ENCODE measurements around the gene GAB2. TPM values are rescaled to one million over a fixed set of nuclear protein-coding genes. Genes with fewer than 3 reads are reported as not detected.

Gene GAB2
- total and polyA plus RNA-seq, 2 donors (not counting 1 experiment from before 2014, with no cell fraction given): 5.8 to 85.9 TPM

GRCh38 chr11:78344094-78344493 lies 73.5 kb downstream of the GAB2 start:
- ChIA-PET POLR2A (no interaction called here), CTCF (no interaction called here)
- H3K9me3 ChIP-seq (ENCODE audit: control extremely low read depth in 1 of 3, control insufficient read depth in 2 of 3, insufficient read depth in 1 of 3, low read length in 2 of 3): no peaks in the 10 kb centered on the region
- no peak overlapping the region for H3K9ac ChIP-seq (ENCODE audit: low read length)
- intact Hi-C loops (cut with micrococcal nuclease): no loop called here
- Mint-ChIP-seq H3K4me3 (no peak overlapping the region), H3K27me3 (no peaks in the 10 kb centered on the region), H3K27ac (no peak overlapping the region), H3K9me3 (ENCODE audit: insufficient read depth) (no peaks in the 10 kb centered on the region), H3K4me1 (peaks cover 30% of the 10 kb centered on the region)
- H3K27me3 ChIP-seq (replicated peaks in 1 of 4; ENCODE audit: control extremely low read depth in 1 of 4, control insufficient read depth in 3 of 4, insufficient read depth in 4 of 4, low read length in 3 of 4): no peaks in the 10 kb centered on the region
- TF ChIP-seq EZH2 (IDR thresholded peaks at IDR 0.05; ENCODE audit: borderline replicate concordance, insufficient read depth, low read depth, low read length, poor library complexity, severe bottlenecking) (no peak), CTCF (IDR thresholded peaks at IDR 0.05) (no peak)
- H3K79me2 ChIP-seq (ENCODE audit: control insufficient read depth, insufficient read depth, low read length): peaks cover 62% of the 10 kb centered on the region
- no peak overlapping the region for H3K27ac ChIP-seq (ENCODE audit: low read length in 2 of 2)
- no peaks in the 10 kb centered on the region for H4K20me1 ChIP-seq (ENCODE audit: control insufficient read depth, insufficient read depth, low read length, poor library complexity, severe bottlenecking)
- WGBS (ENCODE audit: insufficient coverage): no CpG with 5 or more reads among the region's 1 CpG
- H3K36me3 ChIP-seq (replicated peaks in 1 of 2; ENCODE audit: control extremely low read depth in 1 of 2, control insufficient read depth in 1 of 2, extremely low read depth in 1 of 2, insufficient read depth in 2 of 2, low read length in 1 of 2): no peaks in the 10 kb centered on the region
- H3K4me1 ChIP-seq (ENCODE audit: control insufficient read depth in 2 of 2, insufficient read depth in 2 of 2, low read length in 2 of 2): peaks cover 2 to 4% of the 10 kb centered on the region in 2 donors
- ATAC-seq (ENCODE audit: low read depth): no peak
- H3K4me3 ChIP-seq (ENCODE audit: control extremely low read depth in 1 of 5, extremely low read depth in 1 of 5, insufficient read depth in 1 of 5, low read depth in 2 of 5, low read length in 4 of 5): no peak overlapping the region
- H2AFZ ChIP-seq (ENCODE audit: insufficient read depth, low read depth, low read length, poor library complexity, severe bottlenecking): no peak overlapping the region
- no peak for DNase-seq
- no peak overlapping the region for H3K4me2 ChIP-seq (replicated peaks; ENCODE audit: low read depth, low read length, poor library complexity, severe bottlenecking)

- Histone ChIP-seq H3K79me2 (ENCODE audit: control insufficient read depth, insufficient read depth, low read length) (peaks cover 54% of the 10 kb centered on the region), H3K9ac (ENCODE audit: low read length) (no peak overlapping the region), H3K9me3 (ENCODE audit: control extremely low read depth in 1 of 3, control insufficient read depth in 2 of 3, insufficient read depth in 1 of 3, low read length in 2 of 3) (no peaks in the 10 kb centered on the region), H4K20me1 (ENCODE audit: control insufficient read depth, insufficient read depth, low read length, poor library complexity, severe bottlenecking) (no peaks in the 10 kb centered on the region), H3K4me2 (replicated peaks; ENCODE audit: low read depth, low read length, poor library complexity, severe bottlenecking) (no peak overlapping the region), H3K27me3 (replicated peaks in 1 of 4; ENCODE audit: control extremely low read depth in 1 of 4, control insufficient read depth in 3 of 4, insufficient read depth in 4 of 4, low read length in 3 of 4) (no peaks in the 10 kb centered on the region), H2AFZ (ENCODE audit: insufficient read depth, low read depth, low read length, poor library complexity, severe bottlenecking) (no peak overlapping the region), H3K4me3 (ENCODE audit: control extremely low read depth in 1 of 5, extremely low read depth in 1 of 5, insufficient read depth in 1 of 5, low read depth in 2 of 5, low read length in 4 of 5) (no peak overlapping the region), H3K27ac (ENCODE audit: low read length in 2 of 2) (no peak overlapping the region), H3K4me1 (ENCODE audit: control insufficient read depth in 2 of 2, insufficient read depth in 2 of 2, low read length in 2 of 2) (no peaks in the 10 kb centered on the region), H3K36me3 (replicated peaks in 1 of 2; ENCODE audit: control extremely low read depth in 1 of 2, control insufficient read depth in 1 of 2, extremely low read depth in 1 of 2, insufficient read depth in 2 of 2, low read length in 1 of 2) (no peaks in the 10 kb centered on the region)
- Mint-ChIP-seq H3K4me1 (peaks cover 25% of the 10 kb centered on the region), H3K9me3 (ENCODE audit: insufficient read depth) (no peaks in the 10 kb centered on the region), H3K4me3 (no peak overlapping the region), H3K27ac (no peak overlapping the region), H3K27me3 (no peaks in the 10 kb centered on the region)
- ChIA-PET POLR2A (no interaction called here), CTCF (no interaction called here)
- no CpG with 5 or more reads among the region's 2 CpGs for WGBS (ENCODE audit: insufficient coverage)
- no peak for TF ChIP-seq CTCF (IDR thresholded peaks at IDR 0.05)
- no peak for TF ChIP-seq EZH2 (IDR thresholded peaks at IDR 0.05; ENCODE audit: borderline replicate concordance, insufficient read depth, low read depth, low read length, poor library complexity, severe bottlenecking)
- intact Hi-C loops (cut with micrococcal nuclease): no loop called here
- ATAC-seq (ENCODE audit: low read depth) (no peak), DNase-seq (no peak)
Observed at GRCh38 chr11:78343303-78343702, 74.3 kb downstream of the GAB2 start.
